A673 (cell line): ENCODE measurements around the gene PALLD. TPM values are rescaled to one million over a fixed set of nuclear protein-coding genes. Genes with fewer than 3 reads are reported as not detected.

ENCODE experiments used
- BruUV-seq: library from RNA; stranded (reverse); fragments of 400-500 nt; replicated peaks from 2 replicates; lab custom pipeline; 2021; lab: Mats Ljungman, UMichigan
- CTCF ChIA-PET: fragments of 300-600 bp; sonication (Branson Sonifier 250); formaldehyde crosslinking; loops from one replicate; lab custom pipeline; 2022; ENCODE audit warnings: antibody characterized with exemption; lab: Charles Lee
- POLR2A ChIA-PET: fragments of 300-600 bp; sonication (Branson Sonifier 250); formaldehyde crosslinking; loops from one replicate; lab custom pipeline; 2022; ENCODE audit warnings: antibody characterized with exemption; ENCODE audit not compliant: low non-redundant PET; lab: Charles Lee
- DNase-seq: peaks from one replicate; pipeline ENCODE4 v3.0.0-alpha.2; 2015; ENCODE audit warnings: low spot score
- H3K27ac ChIP-seq: fragments of 200-600 bp; sonication (generic); 2 replicates; pipeline ENCODE4 v1.5.1; 2016; ENCODE audit warnings: mixed run types, low read depth, mild to moderate bottlenecking, mixed read lengths, antibody characterized with exemption, low read length; ENCODE audit not compliant: poor library complexity, severe bottlenecking
- H3K27me3 ChIP-seq: fragments of 200-600 bp; sonication (generic); replicated peaks from 2 replicates; pipeline ENCODE4 v1.6.1; 2017; ENCODE audit warnings: mixed run types, low read depth, mild to moderate bottlenecking, mixed read lengths, antibody characterized with exemption, low read length; ENCODE audit not compliant: insufficient read depth, poor library complexity
- H3K36me3 ChIP-seq: fragments of 200-600 bp; sonication (generic); 2 replicates; pipeline ENCODE4 v1.6.1; 2016; ENCODE audit warnings: mixed run types, mild to moderate bottlenecking, mixed read lengths, antibody characterized with exemption, low read length; ENCODE audit not compliant: insufficient read depth, poor library complexity, severe bottlenecking
- H3K4me1 ChIP-seq: fragments of 200-600 bp; sonication (generic); 2 replicates; pipeline ENCODE4 v1.6.1; 2017; ENCODE audit warnings: mixed run types, mild to moderate bottlenecking, mixed read lengths, antibody characterized with exemption, low read length; ENCODE audit not compliant: insufficient read depth, poor library complexity, severe bottlenecking
- H3K4me3 ChIP-seq: fragments of 200-600 bp; sonication (generic); 2 replicates; pipeline ENCODE4 v1.5.1; 2016; ENCODE audit warnings: low read depth, mixed run types, mild to moderate bottlenecking, mixed read lengths, low read length; ENCODE audit not compliant: poor library complexity, severe bottlenecking
- H3K9me3 ChIP-seq: fragments of 200-600 bp; sonication (generic); 2 replicates; pipeline ENCODE4 v1.6.1; 2016; ENCODE audit warnings: mixed run types, low read depth, mild to moderate bottlenecking, mixed read lengths, antibody characterized with exemption, low read length; ENCODE audit not compliant: poor library complexity, severe bottlenecking
- CTCF ChIP-seq: fragments of 300-800, 200-600 bp; sonication (generic); conservative IDR thresholded peaks from 2 replicates; pipeline ENCODE4 v1.5.1; 2017; ENCODE audit warnings: low read depth, mild to moderate bottlenecking, antibody characterized with exemption, low read length, moderate library complexity, mixed read lengths
- EZH2 ChIP-seq: fragments of 200-600 bp; sonication (generic); IDR thresholded peaks from 2 replicates; pipeline ENCODE4 v1.6.1; 2017; ENCODE audit warnings: borderline replicate concordance, low read depth, mild to moderate bottlenecking, mixed read lengths, antibody characterized with exemption, low read length; ENCODE audit not compliant: poor library complexity, severe bottlenecking
- intact Hi-C: fragments of 100-400 bp; cut with micrococcal nuclease; formaldehyde crosslinking; loops from one replicate; pipeline ENCODE4 v1.10.0; 2022; ENCODE audit not compliant: unreplicated experiment
- total RNA-seq: library from RNA; stranded (reverse); gene quantifications from 2 replicates; pipeline ENCODE4 v1.2.3, GENCODE V29; 2021

PALLD gene
- total RNA-seq, 1 experiment from 2014 or later, result 44.1 TPM

- Histone ChIP-seq H3K9me3 (no peaks in the 10 kb centered on the region), H3K27me3 (no peaks in the 10 kb centered on the region), H3K4me3 (no peak overlapping the region), H3K4me1 (no peaks in the 10 kb centered on the region), H3K36me3 (no peaks in the 10 kb centered on the region), H3K27ac (no peak overlapping the region)
- intact Hi-C loops, result no loop called here
- no TSS peak for BruUV-seq
- DNase-seq, result no peak
- TF ChIP-seq EZH2, result no peak
- no peak for TF ChIP-seq CTCF
- ChIA-PET POLR2A (no interaction called here), CTCF (interaction anchor here (0.6 kb wide), 1 partner anchor 9 kb away, joined by 3 read pairs; no protein-coding TSS in a partner anchor)
Measured at GRCh38 chr4:168748807-168749206, 252.0 kb downstream of the PALLD start.

GRCh38 chr4:168751263-168752225 lies 254.7 kb downstream of the PALLD start:
- DNase-seq, result no peak
- Histone ChIP-seq H3K4me3 (no peak overlapping the region), H3K4me1 (no peaks in the 10 kb centered on the region), H3K27me3 (no peaks in the 10 kb centered on the region), H3K36me3 (no peaks in the 10 kb centered on the region), H3K27ac (no peak overlapping the region), H3K9me3 (no peaks in the 10 kb centered on the region)
- CTCF ChIA-PET, result no interaction called here
- intact Hi-C loops, result no loop called here
- TF ChIP-seq CTCF (no peak), EZH2 (no peak)
- POLR2A ChIA-PET, result no interaction called here
- BruUV-seq, result no TSS peak

- CTCF ChIA-PET, result no interaction called here
- Histone ChIP-seq H3K27ac (no peak overlapping the region), H3K9me3 (no peaks in the 10 kb centered on the region), H3K27me3 (no peaks in the 10 kb centered on the region), H3K4me1 (no peaks in the 10 kb centered on the region), H3K36me3 (no peaks in the 10 kb centered on the region), H3K4me3 (no peak overlapping the region)
- TF ChIP-seq EZH2, result no peak
- TF ChIP-seq CTCF, result no peak
- no peak for DNase-seq
- intact Hi-C loops, result no loop called here
- BruUV-seq, result no TSS peak
- POLR2A ChIA-PET, result no interaction called here
Measured at GRCh38 chr4:168755598-168756477, 259.0 kb downstream of the PALLD start.
